Kidney epithelial cell (primary cell): ENCODE data around the gene R3HCC1L. TPM values are rescaled to one million over a fixed set of nuclear protein-coding genes. Genes with fewer than 3 reads are reported as not detected.

Experiments
- DNase-seq: peaks from one replicate; pipeline ENCODE4 v3.0.0-alpha.2; 2010; ENCODE audit warnings: low read depth
- H3K27me3 ChIP-seq: 2 replicates; pipeline ENCODE4 v1.6.0; 2011; ENCODE audit warnings: low read length; ENCODE audit not compliant: control insufficient read depth, insufficient read depth
- H3K36me3 ChIP-seq: 2 replicates; pipeline ENCODE4 v1.5.1; 2011; ENCODE audit warnings: low read length; ENCODE audit not compliant: control insufficient read depth, insufficient read depth
- H3K4me3 ChIP-seq: 2 replicates; pipeline ENCODE4 v1.5.1; 2011; ENCODE audit warnings: low read depth, mild to moderate bottlenecking, control low read depth, low read length
- CTCF ChIP-seq: IDR thresholded peaks from 2 replicates; pipeline ENCODE4 v1.5.1; 2011; ENCODE audit warnings: mild to moderate bottlenecking, moderate library complexity, low read length, control low read depth, inconsistent platforms; ENCODE audit not compliant: insufficient read depth, poor library complexity, severe bottlenecking
- total RNA-seq: library from RNA; depleted of rRNA; stranded (reverse); fragments of >200 nt; gene quantifications from 2 replicates; pipeline ENCODE4 v1.2.3, GENCODE V29; 2015

Gene R3HCC1L
- total RNA-seq, 1 donor from 2014 or later: 10.7 TPM

- no peak for TF ChIP-seq CTCF
- DNase-seq: no peak
- H3K36me3 ChIP-seq: no peaks in the 10 kb centered on the region
- H3K4me3 ChIP-seq: no peak overlapping the region
- no peaks in the 10 kb centered on the region for H3K27me3 ChIP-seq
Observed at GRCh38 chr10:98274562-98274961, 140.1 kb downstream of the R3HCC1L start.

- no peaks in the 10 kb centered on the region for H3K27me3 ChIP-seq
- no peak for TF ChIP-seq CTCF
- H3K4me3 ChIP-seq: no peak overlapping the region
- H3K36me3 ChIP-seq: no peaks in the 10 kb centered on the region
- no peak for DNase-seq
Observed at GRCh38 chr10:98276311-98276710, 141.9 kb downstream of the R3HCC1L start.

GRCh38 chr10:98285416-98285815, 151.0 kb downstream of the R3HCC1L start:
- H3K36me3 ChIP-seq: no peaks in the 10 kb centered on the region
- no peak for DNase-seq
- no peak overlapping the region for H3K4me3 ChIP-seq
- H3K27me3 ChIP-seq: peaks cover 14% of the 10 kb centered on the region
- no peak for TF ChIP-seq CTCF

- TF ChIP-seq CTCF: no peak
- no peak for DNase-seq
- Histone ChIP-seq H3K4me3 (no peak overlapping the region), H3K27me3 (peaks cover 14% of the 10 kb centered on the region), H3K36me3 (no peaks in the 10 kb centered on the region)
Observed at GRCh38 chr10:98286419-98286818, 152.0 kb downstream of the R3HCC1L start.

GRCh38 chr10:98287321-98287720, 152.9 kb downstream of the R3HCC1L start:
- no peak for TF ChIP-seq CTCF
- H3K27me3 ChIP-seq: peaks cover 8% of the 10 kb centered on the region
- no peak overlapping the region for H3K4me3 ChIP-seq
- no peak for DNase-seq
- no peaks in the 10 kb centered on the region for H3K36me3 ChIP-seq

- TF ChIP-seq CTCF: no peak
- Histone ChIP-seq H3K4me3 (no peak overlapping the region), H3K36me3 (no peaks in the 10 kb centered on the region), H3K27me3 (peaks cover 8% of the 10 kb centered on the region)
- DNase-seq: no peak
Observed at GRCh38 chr10:98289802-98290209, 155.3 kb downstream of the R3HCC1L start.
